NB4 (cell line): ENCODE data around the gene FER1L5.

ENCODE experiments used
- MYC ChIP-seq: IDR thresholded peaks from 2 replicates; pipeline ENCODE4 v1.6.1; 2011; ENCODE audit warnings: low read depth, low read length
- POLR2A ChIP-seq: IDR thresholded peaks from 2 replicates; pipeline ENCODE4 v1.6.1; 2011; ENCODE audit warnings: mild to moderate bottlenecking; ENCODE audit not compliant: insufficient read length; ENCODE audit errors: extremely low read depth
- TF ChIP-seq, protein P1 (sequence below): IDR thresholded peaks from one replicate; pipeline ENCODE4 v1.5.1; 2012; ENCODE audit warnings: low read depth, low read length

- TF ChIP-seq, protein P1, sequence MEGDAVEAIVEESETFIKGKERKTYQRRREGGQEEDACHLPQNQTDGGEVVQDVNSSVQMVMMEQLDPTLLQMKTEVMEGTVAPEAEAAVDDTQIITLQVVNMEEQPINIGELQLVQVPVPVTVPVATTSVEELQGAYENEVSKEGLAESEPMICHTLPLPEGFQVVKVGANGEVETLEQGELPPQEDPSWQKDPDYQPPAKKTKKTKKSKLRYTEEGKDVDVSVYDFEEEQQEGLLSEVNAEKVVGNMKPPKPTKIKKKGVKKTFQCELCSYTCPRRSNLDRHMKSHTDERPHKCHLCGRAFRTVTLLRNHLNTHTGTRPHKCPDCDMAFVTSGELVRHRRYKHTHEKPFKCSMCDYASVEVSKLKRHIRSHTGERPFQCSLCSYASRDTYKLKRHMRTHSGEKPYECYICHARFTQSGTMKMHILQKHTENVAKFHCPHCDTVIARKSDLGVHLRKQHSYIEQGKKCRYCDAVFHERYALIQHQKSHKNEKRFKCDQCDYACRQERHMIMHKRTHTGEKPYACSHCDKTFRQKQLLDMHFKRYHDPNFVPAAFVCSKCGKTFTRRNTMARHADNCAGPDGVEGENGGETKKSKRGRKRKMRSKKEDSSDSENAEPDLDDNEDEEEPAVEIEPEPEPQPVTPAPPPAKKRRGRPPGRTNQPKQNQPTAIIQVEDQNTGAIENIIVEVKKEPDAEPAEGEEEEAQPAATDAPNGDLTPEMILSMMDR, result no peak
- TF ChIP-seq MYC (no peak), POLR2A (no peak)
Measured at GRCh38 chr2:96601382-96602292, 40.9 kb upstream of the FER1L5 start.
